HepG2 (cell line): Measurements from ENCODE around the gene CSF3R. TPM values are rescaled to one million over a fixed set of nuclear protein-coding genes. Genes with fewer than 3 reads are reported as not detected.

ENCODE experiments used
- ETV5 ChIP-seq: IDR thresholded peaks from 2 replicates; pipeline ENCODE4 v1.6.1; 2018; ENCODE audit warnings: missing biosample characterization, missing genetic modification reagents, inconsistent platforms, borderline replicate concordance
- FIP1L1 ChIP-seq: fragments of 200-400 bp; formaldehyde crosslinking; IDR thresholded peaks from 2 replicates; pipeline ENCODE4 v1.6.1; 2018; ENCODE audit warnings: low read depth, mild to moderate bottlenecking, low read length, moderate library complexity, borderline replicate concordance; ENCODE audit not compliant: insufficient read depth
- FLYWCH1 ChIP-seq: sonication (generic); formaldehyde crosslinking; IDR thresholded peaks from 2 replicates; pipeline ENCODE4 v1.8.1; 2023; ENCODE audit warnings: mild to moderate bottlenecking, missing genetic modification reagents
- HOXA3 ChIP-seq: sonication (generic); formaldehyde crosslinking; IDR thresholded peaks from 2 replicates; pipeline ENCODE4 v1.5.0; 2020; ENCODE audit warnings: missing genetic modification reagents
- KLF6 ChIP-seq: IDR thresholded peaks from 2 replicates; pipeline ENCODE4 v1.8.0; 2016; ENCODE audit warnings: missing biosample characterization, missing genetic modification reagents
- NFKBIZ ChIP-seq: IDR thresholded peaks from 2 replicates; pipeline ENCODE4 v1.6.1; 2018; ENCODE audit warnings: missing genetic modification reagents, missing compliant biosample characterization
- SMAD3 ChIP-seq: sonication (generic); formaldehyde crosslinking; IDR thresholded peaks from 2 replicates; pipeline ENCODE4 v1.4.0; 2020; ENCODE audit warnings: missing genetic modification reagents
- TARDBP ChIP-seq: sonication (generic); formaldehyde crosslinking; IDR thresholded peaks from 2 replicates; pipeline ENCODE4 v1.8.0; 2022; ENCODE audit warnings: mild to moderate bottlenecking, missing genetic modification reagents
- TBX3 ChIP-seq: fragments of 450-650 bp; IDR thresholded peaks from 2 replicates; pipeline ENCODE4 v1.6.1; 2017; ENCODE audit warnings: antibody characterized with exemption, mild to moderate bottlenecking, inconsistent platforms, borderline replicate concordance
- XRCC5 ChIP-seq: fragments of 200-400 bp; formaldehyde crosslinking; optimal IDR thresholded peaks from 2 replicates; pipeline ENCODE3; 2017; ENCODE audit warnings: mild to moderate bottlenecking, low read length
- ZMYM3 ChIP-seq: sonication (generic); formaldehyde crosslinking; IDR thresholded peaks from 2 replicates; pipeline ENCODE4 v1.5.1; 2020; ENCODE audit warnings: mild to moderate bottlenecking, missing genetic modification reagents
- ZNF382 ChIP-seq: sonication (generic); formaldehyde crosslinking; IDR thresholded peaks from 2 replicates; pipeline ENCODE4 v1.5.0; 2020; ENCODE audit warnings: missing genetic modification reagents, mild to moderate bottlenecking, borderline replicate concordance
- ZNF547 ChIP-seq: sonication (generic); formaldehyde crosslinking; IDR thresholded peaks from 2 replicates; pipeline ENCODE4 v1.5.1; 2020; ENCODE audit warnings: mild to moderate bottlenecking, missing genetic modification reagents
- ZNF563 ChIP-seq: sonication (generic); formaldehyde crosslinking; IDR thresholded peaks from 2 replicates; pipeline ENCODE4 v1.8.0; 2022; ENCODE audit warnings: mild to moderate bottlenecking, moderate library complexity, missing genetic modification reagents
- ZNF652 ChIP-seq: IDR thresholded peaks from 2 replicates; pipeline ENCODE4 v1.6.1; 2016; ENCODE audit warnings: low read depth, borderline replicate concordance
- ZNF773 ChIP-seq: sonication (generic); formaldehyde crosslinking; IDR thresholded peaks from 2 replicates; pipeline ENCODE4 v1.4.0; 2020; ENCODE audit warnings: missing genetic modification reagents, borderline replicate concordance
- ZZZ3 ChIP-seq: sonication (generic); formaldehyde crosslinking; IDR thresholded peaks from 2 replicates; pipeline ENCODE4 v1.4.0; 2020; ENCODE audit warnings: missing genetic modification reagents, mild to moderate bottlenecking, borderline replicate concordance
- polyA plus RNA-seq, 8 experiments: library from polyadenylated mRNA; depleted of rRNA in 3 of 8; stranded (reverse) in 7 of 8; unstranded in 1 of 8; fragments of >200 nt; fragmentation: Illumina TruSeq in 4 of 8; extraction: Trizol in 4 of 8; gene quantifications; 2 replicates each; pipeline versions ENCODE4 v1.2.1 to v1.2.3, GENCODE V29; 2011 to 2016; ENCODE audit warnings: low read depth in 4 of 8, missing spikeins in 1 of 8, mixed read lengths in 1 of 8; ENCODE audit not compliant: insufficient read depth in 1 of 8
- total RNA-seq, 5 experiments: library from RNA; depleted of rRNA; stranded (reverse); fragments of >200 nt; fragmentation: Illumina TruSeq; extraction: Trizol; gene quantifications; 2 replicates each; pipeline ENCODE4 v1.2.3, GENCODE V29; 2016; ENCODE audit warnings: low read depth in 1 of 5
- TF ChIP-seq, protein P1 (sequence below): IDR thresholded peaks from 2 replicates; pipeline ENCODE4 v1.6.1; 2016; ENCODE audit warnings: low read depth
- TF ChIP-seq, protein P2 (sequence below): sonication (generic); formaldehyde crosslinking; IDR thresholded peaks from 2 replicates; pipeline ENCODE4 v1.4.0; 2020; ENCODE audit warnings: mild to moderate bottlenecking, missing genetic modification reagents
- TF ChIP-seq, protein P3 (sequence below): sonication (generic); formaldehyde crosslinking; IDR thresholded peaks from 2 replicates; pipeline ENCODE4 v1.5.0; 2020; ENCODE audit warnings: missing genetic modification reagents
- TF ChIP-seq, protein P4 (sequence below): sonication (generic); formaldehyde crosslinking; IDR thresholded peaks from 2 replicates; pipeline ENCODE4 v1.5.1; 2020; ENCODE audit warnings: mild to moderate bottlenecking, missing genetic modification reagents, moderate library complexity
- TF ChIP-seq, protein P5 (sequence below): sonication (generic); formaldehyde crosslinking; IDR thresholded peaks from 2 replicates; pipeline ENCODE4 v1.8.0; 2022; ENCODE audit warnings: mild to moderate bottlenecking, missing genetic modification reagents

The CSF3R gene
- total and polyA plus RNA-seq, 2 of the 13 experiments (the other 11 are each of a cell fraction or from before 2014, with no cell fraction given): 11.9 to 28.8 TPM

DNA sequence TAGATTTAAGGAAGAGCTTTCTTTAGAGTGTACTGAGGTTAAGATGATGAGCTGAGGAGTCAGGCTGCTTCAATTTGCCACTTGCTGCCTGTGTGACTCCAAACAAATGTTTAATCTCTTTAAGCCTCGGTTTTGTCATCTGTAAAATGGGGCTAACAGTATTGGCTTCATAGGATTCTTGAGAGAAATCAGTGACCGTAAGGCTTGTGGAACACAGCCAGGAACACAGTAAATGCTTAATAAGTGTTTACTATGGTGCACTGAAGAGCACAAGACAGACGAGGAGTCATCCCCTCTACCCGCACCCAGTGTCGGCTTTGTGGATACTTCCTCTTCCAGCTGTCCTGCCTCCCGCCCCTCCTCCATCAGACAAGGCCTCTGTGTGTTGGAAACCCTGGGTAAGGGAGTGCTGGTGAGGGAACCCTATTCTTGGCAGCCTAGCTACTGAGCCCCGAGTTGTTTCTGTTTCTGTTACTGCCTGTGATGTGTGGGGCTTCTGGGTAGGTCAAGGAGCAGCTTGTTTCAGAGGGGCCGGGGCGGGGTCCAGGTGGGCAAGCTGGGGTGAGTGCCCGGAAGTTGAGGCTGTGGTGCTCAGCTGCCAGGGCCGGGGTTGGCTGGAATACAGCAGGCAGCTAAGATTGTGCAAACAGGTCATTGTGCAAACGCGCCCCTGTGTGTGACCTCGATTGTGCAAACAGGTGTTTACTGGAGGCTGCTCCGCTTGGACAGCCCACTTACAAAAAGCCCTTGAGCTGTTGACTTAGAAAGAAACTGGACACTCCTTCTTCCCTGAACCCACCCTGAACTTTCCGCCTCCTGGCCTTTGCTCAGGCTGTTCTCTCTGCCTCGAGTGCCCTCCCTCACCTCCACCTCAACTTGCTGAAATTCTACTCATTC, 4.0 kb upstream of the CSF3R start (continued):
- TF ChIP-seq, protein P1, sequence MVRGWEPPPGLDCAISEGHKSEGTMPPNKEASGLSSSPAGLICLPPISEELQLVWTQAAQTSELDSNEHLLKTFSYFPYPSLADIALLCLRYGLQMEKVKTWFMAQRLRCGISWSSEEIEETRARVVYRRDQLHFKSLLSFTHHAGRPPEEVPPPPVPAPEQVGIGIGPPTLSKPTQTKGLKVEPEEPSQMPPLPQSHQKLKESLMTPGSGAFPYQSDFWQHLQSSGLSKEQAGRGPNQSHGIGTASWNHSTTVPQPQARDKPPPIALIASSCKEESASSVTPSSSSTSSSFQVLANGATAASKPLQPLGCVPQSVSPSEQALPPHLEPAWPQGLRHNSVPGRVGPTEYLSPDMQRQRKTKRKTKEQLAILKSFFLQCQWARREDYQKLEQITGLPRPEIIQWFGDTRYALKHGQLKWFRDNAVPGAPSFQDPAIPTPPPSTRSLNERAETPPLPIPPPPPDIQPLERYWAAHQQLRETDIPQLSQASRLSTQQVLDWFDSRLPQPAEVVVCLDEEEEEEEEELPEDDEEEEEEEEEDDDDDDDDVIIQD: peak; percentile 44; the same call in 1 of the 2 replicates
- TF ChIP-seq FIP1L1 (no peak), NFKBIZ (CRISPR knock-in tag) (peak; percentile 78; the same call in 1 of the 2 replicates), FLYWCH1 (0 out of 2 replicates have a peak, but pooled peaks have one; percentile 21), HOXA3 (CRISPR knock-in tag) (peak; percentile 95), ZNF547 (no peak), ZNF652 (CRISPR knock-in tag) (no peak), ZNF382 (CRISPR knock-in tag) (no peak), ETV5 (CRISPR knock-in tag) (peak; percentile 96), ZZZ3 (CRISPR knock-in tag) (0 out of 2 replicates have a peak, but pooled peaks have one; percentile 28), XRCC5 (peak; percentile 50), TBX3 (peak; percentile 50; the same call in 1 of the 2 replicates), TARDBP (CRISPR knock-in tag) (peak; percentile 97), SMAD3 (CRISPR knock-in tag) (peak; percentile 96), ZNF563 (CRISPR knock-in tag) (no peak; the same call in 1 of the 2 replicates), KLF6 (peak; percentile 95), ZNF773 (CRISPR knock-in tag) (0 out of 2 replicates have a peak, but pooled peaks have one; percentile 50), ZMYM3 (CRISPR knock-in tag) (peak; percentile 96)
- TF ChIP-seq, protein P2, sequence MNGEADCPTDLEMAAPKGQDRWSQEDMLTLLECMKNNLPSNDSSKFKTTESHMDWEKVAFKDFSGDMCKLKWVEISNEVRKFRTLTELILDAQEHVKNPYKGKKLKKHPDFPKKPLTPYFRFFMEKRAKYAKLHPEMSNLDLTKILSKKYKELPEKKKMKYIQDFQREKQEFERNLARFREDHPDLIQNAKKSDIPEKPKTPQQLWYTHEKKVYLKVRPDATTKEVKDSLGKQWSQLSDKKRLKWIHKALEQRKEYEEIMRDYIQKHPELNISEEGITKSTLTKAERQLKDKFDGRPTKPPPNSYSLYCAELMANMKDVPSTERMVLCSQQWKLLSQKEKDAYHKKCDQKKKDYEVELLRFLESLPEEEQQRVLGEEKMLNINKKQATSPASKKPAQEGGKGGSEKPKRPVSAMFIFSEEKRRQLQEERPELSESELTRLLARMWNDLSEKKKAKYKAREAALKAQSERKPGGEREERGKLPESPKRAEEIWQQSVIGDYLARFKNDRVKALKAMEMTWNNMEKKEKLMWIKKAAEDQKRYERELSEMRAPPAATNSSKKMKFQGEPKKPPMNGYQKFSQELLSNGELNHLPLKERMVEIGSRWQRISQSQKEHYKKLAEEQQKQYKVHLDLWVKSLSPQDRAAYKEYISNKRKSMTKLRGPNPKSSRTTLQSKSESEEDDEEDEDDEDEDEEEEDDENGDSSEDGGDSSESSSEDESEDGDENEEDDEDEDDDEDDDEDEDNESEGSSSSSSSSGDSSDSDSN (CRISPR knock-in tag): peak; percentile 71
- TF ChIP-seq, protein P3, sequence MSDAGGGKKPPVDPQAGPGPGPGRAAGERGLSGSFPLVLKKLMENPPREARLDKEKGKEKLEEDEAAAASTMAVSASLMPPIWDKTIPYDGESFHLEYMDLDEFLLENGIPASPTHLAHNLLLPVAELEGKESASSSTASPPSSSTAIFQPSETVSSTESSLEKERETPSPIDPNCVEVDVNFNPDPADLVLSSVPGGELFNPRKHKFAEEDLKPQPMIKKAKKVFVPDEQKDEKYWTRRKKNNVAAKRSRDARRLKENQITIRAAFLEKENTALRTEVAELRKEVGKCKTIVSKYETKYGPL (CRISPR knock-in tag): peak; percentile 75
- TF ChIP-seq, protein P4, sequence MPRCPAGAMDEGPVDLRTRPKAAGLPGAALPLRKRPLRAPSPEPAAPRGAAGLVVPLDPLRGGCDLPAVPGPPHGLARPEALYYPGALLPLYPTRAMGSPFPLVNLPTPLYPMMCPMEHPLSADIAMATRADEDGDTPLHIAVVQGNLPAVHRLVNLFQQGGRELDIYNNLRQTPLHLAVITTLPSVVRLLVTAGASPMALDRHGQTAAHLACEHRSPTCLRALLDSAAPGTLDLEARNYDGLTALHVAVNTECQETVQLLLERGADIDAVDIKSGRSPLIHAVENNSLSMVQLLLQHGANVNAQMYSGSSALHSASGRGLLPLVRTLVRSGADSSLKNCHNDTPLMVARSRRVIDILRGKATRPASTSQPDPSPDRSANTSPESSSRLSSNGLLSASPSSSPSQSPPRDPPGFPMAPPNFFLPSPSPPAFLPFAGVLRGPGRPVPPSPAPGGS: no peak
- TF ChIP-seq, protein P5, sequence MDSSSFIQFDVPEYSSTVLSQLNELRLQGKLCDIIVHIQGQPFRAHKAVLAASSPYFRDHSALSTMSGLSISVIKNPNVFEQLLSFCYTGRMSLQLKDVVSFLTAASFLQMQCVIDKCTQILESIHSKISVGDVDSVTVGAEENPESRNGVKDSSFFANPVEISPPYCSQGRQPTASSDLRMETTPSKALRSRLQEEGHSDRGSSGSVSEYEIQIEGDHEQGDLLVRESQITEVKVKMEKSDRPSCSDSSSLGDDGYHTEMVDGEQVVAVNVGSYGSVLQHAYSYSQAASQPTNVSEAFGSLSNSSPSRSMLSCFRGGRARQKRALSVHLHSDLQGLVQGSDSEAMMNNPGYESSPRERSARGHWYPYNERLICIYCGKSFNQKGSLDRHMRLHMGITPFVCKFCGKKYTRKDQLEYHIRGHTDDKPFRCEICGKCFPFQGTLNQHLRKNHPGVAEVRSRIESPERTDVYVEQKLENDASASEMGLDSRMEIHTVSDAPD (CRISPR knock-in tag): no peak; the same call in 1 of the 2 replicates
